Transverse colon (tissue), 4 donors: Measurements from ENCODE around the gene PDPN.

Source experiments
- CTCF ChIP-seq, 5 experiments: fragments of 200-600 bp in 3 of 5; fragments of 450-650 bp in 2 of 5; sonication (generic) in 3 of 5; IDR thresholded peaks; 1 replicate in 2 of 5; 2 replicates in 3 of 5; pipeline ENCODE4 v1.5.1; 2016 to 2017; ENCODE audit warnings: antibody characterized with exemption in 5 of 5, inconsistent platforms in 3 of 5, mild to moderate bottlenecking in 2 of 5, moderate library complexity in 1 of 5
- EP300 ChIP-seq: sonication (generic); formaldehyde crosslinking; IDR thresholded peaks from one replicate; pipeline ENCODE4 v1.6.1; 2017; ENCODE audit warnings: antibody characterized with exemption, low read depth
- POLR2A ChIP-seq: fragments of 450-650 bp; IDR thresholded peaks from one replicate; pipeline ENCODE4 v1.6.1; 2016; ENCODE audit warnings: antibody characterized with exemption, mild to moderate bottlenecking, moderate library complexity
- POLR2AphosphoS5 ChIP-seq, 3 donors: sonication (generic); formaldehyde crosslinking; IDR thresholded peaks; one replicate each; pipeline ENCODE4 v1.6.1; 2016; ENCODE audit warnings: antibody characterized with exemption in 3 of 3

- TF ChIP-seq CTCF (IDR thresholded peaks at IDR 0.05) (no peak), EP300 (no peak), POLR2A (no peak), POLR2AphosphoS5 (IDR thresholded peaks at IDR 0.05) (peak in 2 of 3 donors; percentile 32 to 46)
Observed at GRCh38 chr1:13619909-13620308, 36.3 kb downstream of the PDPN start.
